Uterus (tissue), 2 donors: ENCODE measurements around the gene GNB2.

ENCODE experiments used
- POLR2A ChIP-seq, 2 donors: fragments of 450-650 bp; IDR thresholded peaks; one replicate each; pipeline ENCODE4 v1.6.1; 2016; ENCODE audit warnings: antibody characterized with exemption in 2 of 2, mild to moderate bottlenecking in 1 of 2, moderate library complexity in 1 of 2
- TF ChIP-seq, protein P1 (sequence below), 4 experiments: fragments of 200-600 bp in 2 of 4; fragments of 450-650 bp in 2 of 4; sonication (generic) in 2 of 4; IDR thresholded peaks; one replicate each; pipeline ENCODE4 v1.5.1; 2016 to 2019; ENCODE audit warnings: antibody characterized with exemption in 4 of 4, mild to moderate bottlenecking in 2 of 4, moderate library complexity in 1 of 4

DNA sequence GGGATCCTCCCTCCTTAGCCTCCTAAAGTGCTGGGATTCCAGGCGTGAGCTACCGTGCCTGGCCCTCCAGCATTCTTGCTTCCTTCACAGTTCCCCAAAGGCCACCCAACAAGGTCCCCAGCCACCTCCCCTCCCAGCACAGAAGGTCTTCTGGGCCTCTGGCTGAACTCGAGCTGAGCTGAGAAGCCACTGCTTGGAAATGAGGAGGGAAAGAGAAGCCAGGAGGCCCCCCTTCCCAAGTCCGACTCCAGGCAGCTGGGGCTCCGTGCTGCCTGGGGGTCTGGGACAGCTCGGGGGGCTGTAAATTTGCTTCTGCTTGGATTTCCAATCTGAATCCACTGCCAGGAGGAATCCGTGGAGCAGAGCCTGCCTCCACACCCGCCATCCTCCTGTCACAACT, 41.2 kb downstream of the GNB2 start:
- TF ChIP-seq, protein P1, sequence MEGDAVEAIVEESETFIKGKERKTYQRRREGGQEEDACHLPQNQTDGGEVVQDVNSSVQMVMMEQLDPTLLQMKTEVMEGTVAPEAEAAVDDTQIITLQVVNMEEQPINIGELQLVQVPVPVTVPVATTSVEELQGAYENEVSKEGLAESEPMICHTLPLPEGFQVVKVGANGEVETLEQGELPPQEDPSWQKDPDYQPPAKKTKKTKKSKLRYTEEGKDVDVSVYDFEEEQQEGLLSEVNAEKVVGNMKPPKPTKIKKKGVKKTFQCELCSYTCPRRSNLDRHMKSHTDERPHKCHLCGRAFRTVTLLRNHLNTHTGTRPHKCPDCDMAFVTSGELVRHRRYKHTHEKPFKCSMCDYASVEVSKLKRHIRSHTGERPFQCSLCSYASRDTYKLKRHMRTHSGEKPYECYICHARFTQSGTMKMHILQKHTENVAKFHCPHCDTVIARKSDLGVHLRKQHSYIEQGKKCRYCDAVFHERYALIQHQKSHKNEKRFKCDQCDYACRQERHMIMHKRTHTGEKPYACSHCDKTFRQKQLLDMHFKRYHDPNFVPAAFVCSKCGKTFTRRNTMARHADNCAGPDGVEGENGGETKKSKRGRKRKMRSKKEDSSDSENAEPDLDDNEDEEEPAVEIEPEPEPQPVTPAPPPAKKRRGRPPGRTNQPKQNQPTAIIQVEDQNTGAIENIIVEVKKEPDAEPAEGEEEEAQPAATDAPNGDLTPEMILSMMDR (IDR thresholded peaks at IDR 0.05), result no peak
- no peak for TF ChIP-seq POLR2A (IDR thresholded peaks at IDR 0.05)
